Measurements from ENCODE around the gene INSM2.

INSM2 gene

DNA sequence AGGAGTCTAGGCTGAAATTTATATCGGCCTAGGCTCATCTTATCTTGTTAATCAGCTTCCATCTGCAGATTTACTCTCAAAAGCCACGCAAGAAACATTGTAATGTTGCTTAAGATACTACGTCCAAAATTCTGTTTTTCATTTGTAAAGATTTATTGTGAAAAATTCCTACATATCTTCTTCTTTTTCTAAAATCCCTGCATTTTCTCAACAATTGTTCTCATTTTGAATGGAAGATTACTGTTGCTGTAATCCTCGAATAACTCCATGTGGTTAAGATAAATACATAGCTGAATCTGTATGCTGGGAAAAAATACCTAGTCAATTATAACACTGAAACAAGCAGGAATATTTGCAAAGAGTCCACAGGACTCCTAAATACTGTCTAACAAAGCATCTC lies 15.6 kb downstream of the INSM2 start:
- no peak for DNase-seq

DNA sequence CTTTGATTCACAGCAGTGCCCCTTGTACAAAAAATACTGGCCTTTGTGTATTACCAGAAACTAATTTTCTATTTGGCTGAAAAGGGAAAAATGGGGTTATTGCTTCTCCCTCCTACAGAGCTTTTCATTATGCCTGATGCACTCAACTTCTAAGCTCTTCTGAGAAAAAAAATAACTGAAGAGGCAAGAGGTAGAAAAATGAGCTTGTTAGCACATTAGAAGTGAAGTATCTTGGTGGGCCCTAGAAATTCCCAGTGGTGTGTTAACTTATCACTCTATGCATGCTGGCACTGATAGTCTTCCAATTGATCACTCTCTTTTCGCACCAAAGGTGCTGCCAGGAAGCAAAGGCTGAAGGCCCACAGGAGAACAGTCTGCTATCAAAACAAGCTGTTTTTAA lies 17.1 kb downstream of the INSM2 start:
- DNase-seq, result no peak

GRCh38 chr14:35553808-35554207 lies 19.8 kb downstream of the INSM2 start:
- DNase-seq, result no peak

GRCh38 chr14:35556548-35556947 lies 22.6 kb downstream of the INSM2 start:
- no peak for DNase-seq

- no peak for DNase-seq
These were observed 23.3 kb downstream of the INSM2 start for GRCh38 chr14:35557221-35557747.

GRCh38 chr14:35558680-35559079 lies 24.7 kb downstream of the INSM2 start:
- no peak for DNase-seq

DNA sequence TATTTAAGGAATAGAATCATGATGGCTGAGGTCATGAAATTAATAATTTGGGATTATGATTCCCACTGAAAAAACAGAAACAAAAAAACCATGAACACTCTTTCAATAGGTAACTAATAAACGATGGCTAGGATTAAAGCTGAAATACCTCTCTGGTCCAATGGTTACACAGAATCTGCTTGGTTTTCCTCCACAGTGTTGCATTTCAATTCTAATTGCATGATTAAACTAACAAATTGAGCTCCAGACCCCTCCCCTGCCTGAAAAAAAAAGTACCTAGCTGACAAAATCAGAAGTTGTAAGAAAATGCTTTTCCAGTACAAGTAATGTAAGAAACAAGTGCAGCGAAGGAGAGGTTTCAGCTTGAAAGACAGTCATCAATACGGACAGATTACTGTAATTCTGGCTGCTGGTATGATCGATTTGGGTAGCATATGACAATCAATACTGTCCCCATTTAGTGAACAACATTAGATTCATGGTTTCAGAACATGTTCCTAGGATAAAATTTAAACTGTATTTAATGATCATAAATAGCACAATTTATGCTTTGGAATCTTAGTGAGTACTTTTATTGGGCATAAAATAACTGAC lies 32.0 kb downstream of the INSM2 start:
- DNase-seq, result no peak

GRCh38 chr14:35571598-35571997 lies 37.6 kb downstream of the INSM2 start:
- no peak for DNase-seq

DNA sequence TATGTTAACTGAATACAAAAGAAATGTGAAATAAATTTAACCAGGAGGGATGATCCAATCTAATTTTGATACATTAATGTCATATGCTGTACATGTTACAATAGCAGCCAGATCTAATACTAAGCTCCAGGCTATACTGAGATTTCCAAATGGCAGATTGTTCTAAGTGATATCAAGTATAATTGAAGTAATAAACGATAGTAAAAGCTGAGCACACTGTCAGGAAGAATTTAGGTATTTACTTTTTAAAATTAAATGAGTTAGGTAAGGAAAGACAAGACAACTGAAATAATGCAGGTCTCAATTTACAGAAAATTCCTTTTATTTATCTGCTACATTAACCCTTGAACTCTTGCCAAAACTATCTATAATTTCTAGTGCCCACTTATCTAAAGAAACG lies 39.9 kb downstream of the INSM2 start:
- DNase-seq, result no peak

DNA sequence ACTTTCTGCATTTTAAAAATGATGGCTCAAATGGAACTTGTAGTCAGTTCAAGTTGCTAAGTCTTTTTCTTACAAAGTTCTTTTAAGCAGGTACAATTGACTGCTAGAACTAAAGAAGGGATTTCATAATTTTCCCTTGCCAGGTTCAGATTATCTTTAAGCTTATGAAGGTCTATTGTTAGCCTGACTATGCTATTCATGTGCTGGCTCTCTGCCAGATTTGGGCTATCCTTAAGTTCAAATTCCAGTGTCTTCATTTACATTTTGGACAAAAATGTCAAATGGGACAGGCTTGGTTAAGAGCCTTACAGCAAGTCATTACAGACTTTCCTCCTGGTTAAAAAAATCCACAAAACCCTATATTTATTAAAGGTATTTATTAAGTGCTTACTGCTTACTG lies 42.3 kb downstream of the INSM2 start:
- no peak for DNase-seq

DNA sequence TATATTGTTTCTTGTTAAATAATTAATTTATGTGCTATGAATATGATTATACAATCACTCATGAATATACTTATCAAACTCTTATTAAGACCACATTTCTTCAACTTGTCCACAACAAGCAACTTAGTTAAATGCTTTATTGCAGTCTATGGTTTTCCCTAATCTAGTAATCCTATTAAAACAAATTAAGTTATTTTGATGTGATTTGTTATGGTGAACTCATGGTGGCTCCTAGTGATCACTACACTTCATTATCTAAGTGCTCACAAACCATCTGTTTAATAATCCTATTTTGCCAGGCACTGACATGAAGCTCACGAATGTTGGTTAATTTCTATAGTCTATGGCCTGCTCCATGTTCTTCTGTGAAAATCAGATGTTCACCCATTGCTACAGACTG lies 42.9 kb downstream of the INSM2 start:
- no peak for DNase-seq

DNA sequence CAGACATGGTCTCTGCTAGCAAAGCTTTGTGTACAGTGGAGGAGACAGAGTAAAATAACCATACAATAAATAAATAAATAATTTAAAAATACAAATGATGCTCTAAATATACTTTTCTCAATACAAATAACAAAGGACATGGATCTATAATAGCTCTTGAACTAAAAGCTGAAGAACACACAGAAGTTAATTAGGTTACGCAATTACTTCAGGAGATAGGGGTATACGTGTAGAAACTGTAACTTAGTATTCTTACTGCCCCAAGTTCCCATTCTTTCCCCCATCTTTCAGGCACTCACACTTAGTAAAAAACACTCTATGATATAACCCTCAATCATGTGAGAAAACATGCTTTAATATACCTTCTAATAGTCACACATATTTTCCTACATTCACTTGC lies 44.2 kb downstream of the INSM2 start:
- DNase-seq, result no peak

GRCh38 chr14:35578639-35579038 lies 44.7 kb downstream of the INSM2 start:
- no peak for DNase-seq

Measured in suppressor macrophage treated with lipopolysaccharide for 1 hour (primary cell).